GM21737 (cell line): ENCODE measurements around the gene MAP4K1.
"Not testable (repeated sequence)": the region's sequence is repeated elsewhere in the genome, so short reads cannot be mapped to it uniquely, and the experiment has no call there.

Experiments
- ATAC-seq: cut with Tn5 transposase; IDR thresholded peaks from one replicate; pipeline ENCODE4 v1.9.1; 2021; ENCODE audit warnings: mild to moderate bottlenecking, moderate library complexity; ENCODE audit not compliant: unreplicated experiment

The MAP4K1 gene

GRCh38 chr19:38653028-38653571 is 35.3 kb upstream of the MAP4K1 start:
- no peak for ATAC-seq

- ATAC-seq = no peak
Observed at GRCh38 chr19:38650911-38651584, 33.3 kb upstream of the MAP4K1 start.

- no peak for ATAC-seq
Observed at GRCh38 chr19:38650172-38650775, 32.5 kb upstream of the MAP4K1 start.

- no peak for ATAC-seq
Observed at GRCh38 chr19:38649305-38650171, 31.8 kb upstream of the MAP4K1 start.

GRCh38 chr19:38648769-38649304 is 31.1 kb upstream of the MAP4K1 start:
- no peak for ATAC-seq

GRCh38 chr19:38647966-38648768 is 30.4 kb upstream of the MAP4K1 start:
- no peak for ATAC-seq

- ATAC-seq = peak; percentile 85
Observed at GRCh38 chr19:38647368-38647965, 29.7 kb upstream of the MAP4K1 start, which contains the start of gene ACTN4. TSS of gene ACTN4 (plus strand) at chr19:38647649. CDS start at chr19:38647746, 97 bp downstream.

GRCh38 chr19:38644719-38645118 is 27.0 kb upstream of the MAP4K1 start:
- no peak for ATAC-seq

GRCh38 chr19:38642176-38642575 is 24.4 kb upstream of the MAP4K1 start:
- no peak for ATAC-seq

- ATAC-seq = no peak
Observed at GRCh38 chr19:38640368-38640767, 22.6 kb upstream of the MAP4K1 start.

- no peak for ATAC-seq
Observed at GRCh38 chr19:38639679-38640078, 21.9 kb upstream of the MAP4K1 start.

GRCh38 chr19:38638461-38638860 is 20.7 kb upstream of the MAP4K1 start:
- no peak for ATAC-seq

GRCh38 chr19:38635483-38636399 is 18.0 kb upstream of the MAP4K1 start:
- no peak for ATAC-seq

GRCh38 chr19:38634757-38635482 is 17.2 kb upstream of the MAP4K1 start:
- no peak for ATAC-seq

- ATAC-seq = no peak
Observed at GRCh38 chr19:38632476-38633213, 14.9 kb upstream of the MAP4K1 start.

GRCh38 chr19:38631811-38632475 is 14.2 kb upstream of the MAP4K1 start:
- ATAC-seq = not testable (repeated sequence)

GRCh38 chr19:38631301-38631700 is 13.5 kb upstream of the MAP4K1 start:
- ATAC-seq = not testable (repeated sequence)
